ENCODE results near the gene MBP. TPM values are rescaled to one million over a fixed set of nuclear protein-coding genes. Genes with fewer than 3 reads are reported as not detected.

The MBP gene
- total RNA-seq, 2 experiments from 2014 or later: 13.5 to 28.9 TPM

DNA sequence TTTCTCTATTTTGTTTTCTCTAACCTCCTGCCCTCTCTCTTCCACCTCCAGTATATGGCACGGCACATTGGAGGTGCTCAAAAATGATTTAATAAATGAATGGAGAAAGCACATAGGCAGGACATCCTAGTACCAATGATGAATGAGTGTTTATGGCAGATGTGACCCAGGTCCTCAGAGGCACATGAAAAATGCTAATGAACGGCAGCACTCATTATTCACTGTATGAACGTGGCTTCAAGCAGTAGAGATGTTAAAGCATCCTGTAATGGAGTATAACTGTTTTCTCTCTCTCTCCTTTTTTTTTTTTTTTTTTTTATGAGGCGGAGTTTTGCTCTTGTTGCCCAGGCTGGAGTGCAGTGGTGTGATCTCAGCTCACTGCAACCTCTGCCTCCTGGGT is 72.4 kb downstream of the MBP start:
- no peak for TF ChIP-seq CTCF (conservative IDR thresholded peaks at IDR 0.05; ENCODE audit: low read length)
- TF ChIP-seq EZH2phosphoT487 (IDR thresholded peaks at IDR 0.05; ENCODE audit: borderline replicate concordance, low read depth, low read length): no peak
- intact Hi-C loops (cut with micrococcal nuclease; ENCODE audit: unreplicated experiment): loop anchor here (5.0 kb wide), 1 partner anchor 152 kb away; no protein-coding TSS in a partner anchor
- Histone ChIP-seq H3K79me2 (ENCODE audit: insufficient read depth, low read depth, low read length) (no peaks in the 10 kb centered on the region), H3K4me3 (ENCODE audit: low read depth, low read length, poor library complexity, severe bottlenecking) (no peak overlapping the region), H4K20me1 (ENCODE audit: insufficient read depth, low read length) (no peaks in the 10 kb centered on the region), H3K36me3 (ENCODE audit: insufficient read depth, low read length) (peaks cover 16% of the 10 kb centered on the region), H3K4me1 (ENCODE audit: insufficient read depth, low read length, poor library complexity, severe bottlenecking) (peaks cover 60% of the 10 kb centered on the region), H3K9me3 (ENCODE audit: low read length) (no peaks in the 10 kb centered on the region), H3K27ac (ENCODE audit: low read depth, low read length, poor library complexity, severe bottlenecking) (no peak overlapping the region), H3K4me2 (ENCODE audit: low read length) (no peak overlapping the region), H3K9me2 (ENCODE audit: insufficient read depth, low read length) (no peaks in the 10 kb centered on the region), H2AFZ (ENCODE audit: low read length) (no peak overlapping the region)
- ChIA-PET CTCF (ENCODE audit: unreplicated experiment) (no interaction called here), POLR2A (no interaction called here)
- no TSS peak for BruUV-seq (replicated peaks)
- no peak for DNase-seq (ENCODE audit: low spot score)

- Histone ChIP-seq H3K9me2 (ENCODE audit: insufficient read depth, low read length) (no peaks in the 10 kb centered on the region), H2AFZ (ENCODE audit: low read length) (no peak overlapping the region), H3K4me1 (ENCODE audit: insufficient read depth, low read length, poor library complexity, severe bottlenecking) (peaks cover 65% of the 10 kb centered on the region), H3K36me3 (ENCODE audit: insufficient read depth, low read length) (peaks cover 10% of the 10 kb centered on the region), H3K79me2 (ENCODE audit: insufficient read depth, low read depth, low read length) (no peaks in the 10 kb centered on the region), H3K4me2 (ENCODE audit: low read length) (no peak overlapping the region), H4K20me1 (ENCODE audit: insufficient read depth, low read length) (no peaks in the 10 kb centered on the region), H3K4me3 (ENCODE audit: low read depth, low read length, poor library complexity, severe bottlenecking) (no peak overlapping the region), H3K9me3 (ENCODE audit: low read length) (no peaks in the 10 kb centered on the region), H3K27ac (ENCODE audit: low read depth, low read length, poor library complexity, severe bottlenecking) (no peak overlapping the region)
- POLR2A ChIA-PET: no interaction called here
- intact Hi-C loops (cut with micrococcal nuclease; ENCODE audit: unreplicated experiment): no loop called here
- no TSS peak for BruUV-seq (replicated peaks)
- TF ChIP-seq EZH2phosphoT487 (IDR thresholded peaks at IDR 0.05; ENCODE audit: borderline replicate concordance, low read depth, low read length) (no peak), CTCF (conservative IDR thresholded peaks at IDR 0.05; ENCODE audit: low read length) (peak; percentile 67)
- DNase-seq (ENCODE audit: low spot score): peak; percentile 55
- CTCF ChIA-PET (ENCODE audit: unreplicated experiment): no interaction called here
Observed at GRCh38 chr18:77059294-77059916, 73.2 kb downstream of the MBP start.

- intact Hi-C loops (cut with micrococcal nuclease; ENCODE audit: unreplicated experiment): no loop called here
- no peak for TF ChIP-seq EZH2phosphoT487 (IDR thresholded peaks at IDR 0.05; ENCODE audit: borderline replicate concordance, low read depth, low read length)
- CTCF ChIA-PET (ENCODE audit: unreplicated experiment): no interaction called here
- Histone ChIP-seq H3K79me2 (ENCODE audit: insufficient read depth, low read depth, low read length) (no peaks in the 10 kb centered on the region), H3K4me3 (ENCODE audit: low read depth, low read length, poor library complexity, severe bottlenecking) (no peak overlapping the region), H4K20me1 (ENCODE audit: insufficient read depth, low read length) (no peaks in the 10 kb centered on the region), H2AFZ (ENCODE audit: low read length) (no peak overlapping the region), H3K9me2 (ENCODE audit: insufficient read depth, low read length) (no peaks in the 10 kb centered on the region), H3K9me3 (ENCODE audit: low read length) (no peaks in the 10 kb centered on the region), H3K4me1 (ENCODE audit: insufficient read depth, low read length, poor library complexity, severe bottlenecking) (peaks cover 69% of the 10 kb centered on the region), H3K27ac (ENCODE audit: low read depth, low read length, poor library complexity, severe bottlenecking) (no peak overlapping the region), H3K4me2 (ENCODE audit: low read length) (no peak overlapping the region), H3K36me3 (ENCODE audit: insufficient read depth, low read length) (peaks cover 10% of the 10 kb centered on the region)
- POLR2A ChIA-PET: no interaction called here
- no TSS peak for BruUV-seq (replicated peaks)
- DNase-seq (ENCODE audit: low spot score): no peak
Observed at GRCh38 chr18:77058290-77058835, 74.2 kb downstream of the MBP start.

Data from OCI-LY7 (cell line).